GM13977 (cell line): Measurements from ENCODE around the gene ULK4.

Experiments
- DNase-seq: peaks from one replicate; pipeline ENCODE4 v3.0.0; 2012; ENCODE audit warnings: low spot score
- CTCF ChIP-seq: IDR thresholded peaks from 2 replicates; pipeline ENCODE4 v1.5.1; 2012; ENCODE audit warnings: mild to moderate bottlenecking, control low read depth; ENCODE audit not compliant: insufficient read depth; ENCODE audit errors: extremely low read depth, missing control alignments
- in situ Hi-C: fragments of 300-500 bp; cut with MboI; formaldehyde crosslinking; loops from one replicate; pipeline ENCODE4 v1.12.0; 2022; ENCODE audit warnings: low sequenced_read_pairs, low pct_unique_long_range_greater_than_20kb, mixed read lengths, inconsistent platforms; ENCODE audit not compliant: unreplicated experiment

The ULK4 gene

GRCh38 chr3:41370307-41370706, 591.6 kb downstream of the ULK4 start:
- in situ Hi-C loops = no loop called here
- TF ChIP-seq CTCF = no peak
- no peak for DNase-seq

- DNase-seq = no peak
- in situ Hi-C loops = no loop called here
- no peak for TF ChIP-seq CTCF
Measured at GRCh38 chr3:41369838-41370237, 592.1 kb downstream of the ULK4 start.

GRCh38 chr3:41365973-41366372, 595.9 kb downstream of the ULK4 start:
- in situ Hi-C loops = no loop called here
- no peak for TF ChIP-seq CTCF
- no peak for DNase-seq

- DNase-seq = no peak
- in situ Hi-C loops = no loop called here
- no peak for TF ChIP-seq CTCF
Measured at GRCh38 chr3:41364736-41365135, 597.2 kb downstream of the ULK4 start.

GRCh38 chr3:41363830-41364523, 597.9 kb downstream of the ULK4 start:
- no peak for DNase-seq
- no peak for TF ChIP-seq CTCF
- in situ Hi-C loops = no loop called here

GRCh38 chr3:41362638-41363559, 599.0 kb downstream of the ULK4 start:
- no peak for DNase-seq
- in situ Hi-C loops = no loop called here
- no peak for TF ChIP-seq CTCF
